ENCODE data around the gene FGF1. TPM values are rescaled to one million over a fixed set of nuclear protein-coding genes. Genes with fewer than 3 reads are reported as not detected.

The FGF1 gene
- total RNA-seq, 2 experiments from 2014 or later = not detected

- Mint-ChIP-seq H3K4me1 (ENCODE audit: low read depth) (peaks cover 1% of the 10 kb centered on the region), H3K27me3 (ENCODE audit: low read depth) (peaks cover 37% of the 10 kb centered on the region), H3K36me3 (ENCODE audit: low read depth) (no peaks in the 10 kb centered on the region), H3K9me3 (ENCODE audit: insufficient read depth) (no peaks in the 10 kb centered on the region), H3K27ac (no peak overlapping the region), H3K4me3 (no peak overlapping the region)
- CTCF ChIA-PET = no interaction called here
- POLR2A ChIA-PET = interaction anchor here (0.6 kb wide), 1 partner anchor 12 kb away, joined by 3 read pairs; no protein-coding TSS in a partner anchor
- ATAC-seq (no peak), DNase-seq (no peak)
These were observed 133.8 kb downstream of the FGF1 start for GRCh38 chr5:142552107-142552506.

GRCh38 chr5:142551338-142552067 is 134.4 kb downstream of the FGF1 start:
- no peaks in the 10 kb centered on the region for H3K9me3 Mint-ChIP-seq (ENCODE audit: insufficient read depth)
- H3K4me3 Mint-ChIP-seq = no peak overlapping the region
- CTCF ChIA-PET = interaction anchor here (1.0 kb wide), 1 partner anchor 400 kb away, joined by 3 read pairs; no protein-coding TSS in a partner anchor

GRCh38 chr5:142550471-142550870 is 135.4 kb downstream of the FGF1 start:
- H3K4me1 Mint-ChIP-seq (ENCODE audit: low read depth) = peaks cover 1% of the 10 kb centered on the region
- no peak for ATAC-seq
- no peak overlapping the region for H3K4me3 Mint-ChIP-seq
- ChIA-PET POLR2A (no interaction called here), CTCF (interaction anchor here (1.0 to 2.9 kb wide), 3 partner anchors 148 to 399 kb away, joined by 3 to 12 read pairs (median 6); no protein-coding TSS in a partner anchor)
- H3K9me3 Mint-ChIP-seq (ENCODE audit: insufficient read depth) = no peaks in the 10 kb centered on the region
- H3K36me3 Mint-ChIP-seq (ENCODE audit: low read depth) = no peaks in the 10 kb centered on the region
- H3K27me3 Mint-ChIP-seq (ENCODE audit: low read depth) = peaks cover 37% of the 10 kb centered on the region
- no peak for DNase-seq
- no peak overlapping the region for H3K27ac Mint-ChIP-seq

More at GRCh38 chr5:142551338-142552067, 134.4 kb downstream of the FGF1 start:
- peaks cover 1% of the 10 kb centered on the region for H3K4me1 Mint-ChIP-seq (ENCODE audit: low read depth)
- DNase-seq (no peak), ATAC-seq (no peak)
- H3K27ac Mint-ChIP-seq = no peak overlapping the region
- H3K36me3 Mint-ChIP-seq (ENCODE audit: low read depth) = no peaks in the 10 kb centered on the region
- POLR2A ChIA-PET = interaction anchor here (0.6 kb wide), 1 partner anchor 12 kb away, joined by 3 read pairs; no protein-coding TSS in a partner anchor
- peaks cover 37% of the 10 kb centered on the region for H3K27me3 Mint-ChIP-seq (ENCODE audit: low read depth)

GRCh38 chr5:142549834-142550233 is 136.1 kb downstream of the FGF1 start:
- Mint-ChIP-seq H3K4me3 (no peak overlapping the region), H3K36me3 (ENCODE audit: low read depth) (no peaks in the 10 kb centered on the region), H3K27ac (no peak overlapping the region), H3K9me3 (ENCODE audit: insufficient read depth) (no peaks in the 10 kb centered on the region), H3K27me3 (ENCODE audit: low read depth) (peaks cover 37% of the 10 kb centered on the region), H3K4me1 (ENCODE audit: low read depth) (peaks cover 1% of the 10 kb centered on the region)
- POLR2A ChIA-PET = no interaction called here
- ATAC-seq (no peak), DNase-seq (no peak)
- CTCF ChIA-PET = interaction anchor here (2.4 to 2.9 kb wide), 2 partner anchors 149 to 398 kb away, joined by 6 to 12 read pairs; no protein-coding TSS in a partner anchor

GRCh38 chr5:142548739-142549275 is 137.1 kb downstream of the FGF1 start:
- CTCF ChIA-PET = interaction anchor here (1.0 to 2.9 kb wide), 5 partner anchors 150 to 461 kb away, joined by 3 to 12 read pairs (median 3); no protein-coding TSS in a partner anchor
- Mint-ChIP-seq H3K27me3 (ENCODE audit: low read depth) (peaks cover 38% of the 10 kb centered on the region), H3K36me3 (ENCODE audit: low read depth) (no peaks in the 10 kb centered on the region), H3K9me3 (ENCODE audit: insufficient read depth) (no peaks in the 10 kb centered on the region), H3K4me1 (ENCODE audit: low read depth) (peaks cover 1% of the 10 kb centered on the region), H3K27ac (no peak overlapping the region), H3K4me3 (no peak overlapping the region)
- DNase-seq = peak; percentile 22
- POLR2A ChIA-PET = no interaction called here
- ATAC-seq = peak; percentile 47

GRCh38 chr5:142547445-142548380 is 138.2 kb downstream of the FGF1 start:
- Mint-ChIP-seq H3K27me3 (ENCODE audit: low read depth) (peaks cover 37% of the 10 kb centered on the region), H3K36me3 (ENCODE audit: low read depth) (no peaks in the 10 kb centered on the region), H3K27ac (no peak overlapping the region), H3K4me1 (ENCODE audit: low read depth) (peaks cover 1% of the 10 kb centered on the region), H3K9me3 (ENCODE audit: insufficient read depth) (no peaks in the 10 kb centered on the region), H3K4me3 (no peak overlapping the region)
- ATAC-seq (no peak), DNase-seq (no peak)
- ChIA-PET POLR2A (no interaction called here), CTCF (interaction anchor here (1.3 to 2.9 kb wide), 4 partner anchors 151 to 460 kb away, joined by 3 to 12 read pairs (median 4); no protein-coding TSS in a partner anchor)

- POLR2A ChIA-PET = interaction anchor here (0.5 kb wide), 1 partner anchor 815 kb away, joined by 3 read pairs; no protein-coding TSS in a partner anchor
- Mint-ChIP-seq H3K36me3 (ENCODE audit: low read depth) (no peaks in the 10 kb centered on the region), H3K4me1 (ENCODE audit: low read depth) (no peaks in the 10 kb centered on the region), H3K4me3 (no peak overlapping the region), H3K9me3 (ENCODE audit: insufficient read depth) (no peaks in the 10 kb centered on the region), H3K27ac (no peak overlapping the region), H3K27me3 (ENCODE audit: low read depth) (peaks cover 30% of the 10 kb centered on the region)
- ATAC-seq (no peak), DNase-seq (no peak)
- CTCF ChIA-PET = interaction anchor here (0.6 to 1.4 kb wide), 3 partner anchors 160 to 401 kb away, joined by 3 to 4 read pairs (median 3); no protein-coding TSS in a partner anchor
These were observed 140.1 kb downstream of the FGF1 start for GRCh38 chr5:142545650-142546322.

GRCh38 chr5:142544946-142545649 is 140.8 kb downstream of the FGF1 start:
- no peaks in the 10 kb centered on the region for H3K4me1 Mint-ChIP-seq (ENCODE audit: low read depth)
- ChIA-PET CTCF (no interaction called here), POLR2A (no interaction called here)
- no peak overlapping the region for H3K4me3 Mint-ChIP-seq
- no peak for DNase-seq
- ATAC-seq = no peak
- no peaks in the 10 kb centered on the region for H3K9me3 Mint-ChIP-seq (ENCODE audit: insufficient read depth)
- peaks cover 24% of the 10 kb centered on the region for H3K27me3 Mint-ChIP-seq (ENCODE audit: low read depth)
- H3K36me3 Mint-ChIP-seq (ENCODE audit: low read depth) = no peaks in the 10 kb centered on the region
- H3K27ac Mint-ChIP-seq = no peak overlapping the region

GRCh38 chr5:142544071-142544753 is 141.7 kb downstream of the FGF1 start:
- ChIA-PET POLR2A (no interaction called here), CTCF (no interaction called here)
- H3K27me3 Mint-ChIP-seq (ENCODE audit: low read depth) = peaks cover 19% of the 10 kb centered on the region
- ATAC-seq = no peak
- DNase-seq = no peak
- H3K4me1 Mint-ChIP-seq (ENCODE audit: low read depth) = no peaks in the 10 kb centered on the region
- no peaks in the 10 kb centered on the region for H3K9me3 Mint-ChIP-seq (ENCODE audit: insufficient read depth)
- H3K27ac Mint-ChIP-seq = no peak overlapping the region
- H3K4me3 Mint-ChIP-seq = no peak overlapping the region
- H3K36me3 Mint-ChIP-seq (ENCODE audit: low read depth) = no peaks in the 10 kb centered on the region

- POLR2A ChIA-PET = no interaction called here
- ATAC-seq = no peak
- H3K9me3 Mint-ChIP-seq (ENCODE audit: insufficient read depth) = peaks cover 4% of the 10 kb centered on the region
- no peak for DNase-seq
- H3K4me3 Mint-ChIP-seq = no peak overlapping the region
- CTCF ChIA-PET = no interaction called here
- H3K4me1 Mint-ChIP-seq (ENCODE audit: low read depth) = peaks cover 2% of the 10 kb centered on the region
- H3K27me3 Mint-ChIP-seq (ENCODE audit: low read depth) = peaks cover 18% of the 10 kb centered on the region
- no peak overlapping the region for H3K27ac Mint-ChIP-seq
- no peaks in the 10 kb centered on the region for H3K36me3 Mint-ChIP-seq (ENCODE audit: low read depth)
These were observed 143.0 kb downstream of the FGF1 start for GRCh38 chr5:142542906-142543305.
